ENCODE data around the gene NDUFAF7. TPM values are rescaled to one million over a fixed set of nuclear protein-coding genes. Genes with fewer than 3 reads are reported as not detected.

The NDUFAF7 gene
- total and polyA plus RNA-seq, 2 of the 13 experiments (the other 11 are each of a cell fraction or from before 2014, with no cell fraction given): 27.0 to 40.8 TPM

DNA sequence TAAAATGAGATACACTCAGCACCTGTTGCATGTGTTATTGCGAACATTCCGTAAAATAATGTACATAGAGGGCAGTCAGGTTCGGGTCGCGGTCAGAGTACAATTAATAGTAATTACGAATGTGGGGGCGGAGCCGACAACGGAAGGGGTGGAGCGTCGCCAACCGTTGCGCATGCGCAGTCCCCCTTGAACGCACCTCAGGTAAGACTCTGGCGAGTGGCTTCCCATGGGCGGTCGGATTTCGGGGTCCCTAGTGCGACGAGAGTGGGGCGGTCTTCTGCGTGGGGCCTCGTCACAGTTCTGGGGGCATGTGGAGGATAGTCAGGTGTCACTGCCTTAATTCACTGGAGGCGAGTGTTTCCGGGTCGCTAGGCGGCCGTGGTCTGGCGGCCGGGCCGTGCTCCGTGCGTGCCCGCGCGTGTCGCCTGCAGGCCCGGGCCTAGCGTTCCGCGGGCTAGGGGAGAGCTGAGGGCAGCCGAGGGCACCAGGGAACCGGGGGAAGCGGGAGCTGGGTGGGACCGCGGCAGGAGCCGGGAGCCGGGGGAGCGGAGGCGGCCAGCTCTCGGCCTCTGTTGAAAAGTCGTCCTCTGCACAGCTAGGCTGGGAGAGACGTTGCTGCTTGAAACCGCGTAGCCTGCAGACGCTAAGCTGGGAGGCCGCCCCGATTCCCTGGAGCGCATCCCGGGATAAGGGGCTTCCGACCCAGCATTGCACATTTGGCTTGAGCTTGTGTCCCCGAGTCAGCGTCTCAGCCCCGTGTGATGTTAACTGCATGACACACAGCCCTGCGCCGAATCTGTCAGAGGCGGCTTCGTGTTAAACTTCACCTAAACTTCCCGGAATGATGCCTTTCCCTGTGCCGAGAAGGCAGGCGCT lies 34.9 kb upstream of the NDUFAF7 start, which contains the start of gene CEBPZOS (continued):
- TF ChIP-seq, protein P1, sequence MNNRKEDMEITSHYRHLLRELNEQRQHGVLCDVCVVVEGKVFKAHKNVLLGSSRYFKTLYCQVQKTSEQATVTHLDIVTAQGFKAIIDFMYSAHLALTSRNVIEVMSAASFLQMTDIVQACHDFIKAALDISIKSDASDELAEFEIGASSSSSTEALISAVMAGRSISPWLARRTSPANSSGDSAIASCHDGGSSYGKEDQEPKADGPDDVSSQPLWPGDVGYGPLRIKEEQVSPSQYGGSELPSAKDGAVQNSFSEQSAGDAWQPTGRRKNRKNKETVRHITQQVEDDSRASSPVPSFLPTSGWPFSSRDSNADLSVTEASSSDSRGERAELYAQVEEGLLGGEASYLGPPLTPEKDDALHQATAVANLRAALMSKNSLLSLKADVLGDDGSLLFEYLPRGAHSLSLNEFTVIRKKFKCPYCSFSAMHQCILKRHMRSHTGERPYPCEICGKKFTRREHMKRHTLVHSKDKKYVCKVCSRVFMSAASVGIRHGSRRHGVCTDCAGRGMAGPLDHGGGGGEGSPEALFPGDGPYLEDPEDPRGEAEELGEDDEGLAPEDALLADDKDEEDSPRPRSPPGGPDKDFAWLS (CRISPR knock-in tag; IDR thresholded peaks at IDR 0.05; ENCODE audit: borderline replicate concordance): 0 out of 2 replicates have a peak, but pooled peaks have one; percentile 59
- peak; percentile 98 for TF ChIP-seq ZFAT (CRISPR knock-in tag; conservative IDR thresholded peaks at IDR 0.05)
- TF ChIP-seq, protein P2, sequence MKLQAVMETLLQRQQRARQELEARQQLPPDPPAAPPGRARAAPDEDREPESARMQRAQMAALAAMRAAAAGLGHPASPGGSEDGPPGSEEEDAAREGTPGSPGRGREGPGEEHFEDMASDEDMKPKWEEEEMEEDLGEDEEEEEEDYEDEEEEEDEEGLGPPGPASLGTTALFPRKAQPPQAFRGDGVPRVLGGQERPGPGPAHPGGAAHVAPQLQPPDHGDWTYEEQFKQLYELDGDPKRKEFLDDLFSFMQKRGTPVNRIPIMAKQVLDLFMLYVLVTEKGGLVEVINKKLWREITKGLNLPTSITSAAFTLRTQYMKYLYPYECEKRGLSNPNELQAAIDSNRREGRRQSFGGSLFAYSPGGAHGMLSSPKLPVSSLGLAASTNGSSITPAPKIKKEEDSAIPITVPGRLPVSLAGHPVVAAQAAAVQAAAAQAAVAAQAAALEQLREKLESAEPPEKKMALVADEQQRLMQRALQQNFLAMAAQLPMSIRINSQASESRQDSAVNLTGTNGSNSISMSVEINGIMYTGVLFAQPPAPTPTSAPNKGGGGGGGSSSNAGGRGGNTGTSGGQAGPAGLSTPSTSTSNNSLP (IDR thresholded peaks at IDR 0.05; ENCODE audit: low read depth, low read length): peak; percentile 96
- peak; percentile 67; the same call in 1 of the 2 replicates for TF ChIP-seq ZNF773 (CRISPR knock-in tag; IDR thresholded peaks at IDR 0.05; ENCODE audit: borderline replicate concordance)
- TF ChIP-seq HIVEP1 (CRISPR knock-in tag; IDR thresholded peaks at IDR 0.05): peak; percentile 67
- no peak for TF ChIP-seq PAF1 (CRISPR knock-in tag; IDR thresholded peaks at IDR 0.05)
- peak; percentile 76 for TF ChIP-seq GATAD1 (CRISPR knock-in tag; IDR thresholded peaks at IDR 0.05)
- TF ChIP-seq, protein P3, sequence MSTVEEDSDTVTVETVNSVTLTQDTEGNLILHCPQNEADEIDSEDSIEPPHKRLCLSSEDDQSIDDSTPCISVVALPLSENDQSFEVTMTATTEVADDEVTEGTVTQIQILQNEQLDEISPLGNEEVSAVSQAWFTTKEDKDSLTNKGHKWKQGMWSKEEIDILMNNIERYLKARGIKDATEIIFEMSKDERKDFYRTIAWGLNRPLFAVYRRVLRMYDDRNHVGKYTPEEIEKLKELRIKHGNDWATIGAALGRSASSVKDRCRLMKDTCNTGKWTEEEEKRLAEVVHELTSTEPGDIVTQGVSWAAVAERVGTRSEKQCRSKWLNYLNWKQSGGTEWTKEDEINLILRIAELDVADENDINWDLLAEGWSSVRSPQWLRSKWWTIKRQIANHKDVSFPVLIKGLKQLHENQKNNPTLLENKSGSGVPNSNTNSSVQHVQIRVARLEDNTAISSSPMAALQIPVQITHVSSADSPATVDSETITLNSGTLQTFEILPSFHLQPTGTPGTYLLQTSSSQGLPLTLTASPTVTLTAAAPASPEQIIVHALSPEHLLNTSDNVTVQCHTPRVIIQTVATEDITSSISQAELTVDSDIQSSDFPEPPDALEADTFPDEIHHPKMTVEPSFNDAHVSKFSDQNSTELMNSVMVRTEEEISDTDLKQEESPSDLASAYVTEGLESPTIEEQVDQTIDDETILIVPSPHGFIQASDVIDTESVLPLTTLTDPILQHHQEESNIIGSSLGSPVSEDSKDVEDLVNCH (CRISPR knock-in tag; IDR thresholded peaks at IDR 0.05): no peak
- TF ChIP-seq SALL1 (CRISPR knock-in tag; IDR thresholded peaks at IDR 0.05): peak; percentile 92
- TF ChIP-seq ZNF274 (CRISPR knock-in tag; IDR thresholded peaks at IDR 0.05): peak; percentile 96
- TF ChIP-seq DR1 (CRISPR knock-in tag; IDR thresholded peaks at IDR 0.05): peak; percentile 75
- TF ChIP-seq PHB2 (IDR thresholded peaks at IDR 0.05; ENCODE audit: partially characterized antibody): no peak
- TF ChIP-seq ZNF703 (CRISPR knock-in tag; IDR thresholded peaks at IDR 0.05; ENCODE audit: borderline replicate concordance): 0 out of 2 replicates have a peak, but pooled peaks have one; percentile 78
- TF ChIP-seq SNRNP70 (IDR thresholded peaks at IDR 0.05; ENCODE audit: low read depth, low read length): no peak
- TF ChIP-seq, protein P4, sequence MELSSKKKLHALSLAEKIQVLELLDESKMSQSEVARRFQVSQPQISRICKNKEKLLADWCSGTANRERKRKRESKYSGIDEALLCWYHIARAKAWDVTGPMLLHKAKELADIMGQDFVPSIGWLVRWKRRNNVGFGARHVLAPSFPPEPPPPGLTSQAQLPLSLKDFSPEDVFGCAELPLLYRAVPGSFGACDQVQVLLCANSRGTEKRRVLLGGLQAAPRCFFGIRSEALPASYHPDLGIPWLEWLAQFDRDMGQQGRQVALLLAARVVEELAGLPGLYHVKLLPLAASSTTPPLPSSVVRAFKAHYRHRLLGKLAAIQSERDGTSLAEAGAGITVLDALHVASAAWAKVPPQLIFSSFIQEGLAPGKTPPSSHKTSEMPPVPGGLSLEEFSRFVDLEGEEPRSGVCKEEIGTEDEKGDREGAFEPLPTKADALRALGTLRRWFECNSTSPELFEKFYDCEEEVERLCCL (CRISPR knock-in tag; IDR thresholded peaks at IDR 0.05; ENCODE audit: borderline replicate concordance): peak; percentile 99
- TF ChIP-seq ZKSCAN8 (CRISPR knock-in tag; IDR thresholded peaks at IDR 0.05; ENCODE audit: borderline replicate concordance): peak; percentile 15; the same call in 1 of the 2 replicates
- peak; percentile 68; the same call in 1 of the 2 replicates for TF ChIP-seq GATA4 (IDR thresholded peaks at IDR 0.05; ENCODE audit: borderline replicate concordance, low read depth)
- TF ChIP-seq, protein P5, sequence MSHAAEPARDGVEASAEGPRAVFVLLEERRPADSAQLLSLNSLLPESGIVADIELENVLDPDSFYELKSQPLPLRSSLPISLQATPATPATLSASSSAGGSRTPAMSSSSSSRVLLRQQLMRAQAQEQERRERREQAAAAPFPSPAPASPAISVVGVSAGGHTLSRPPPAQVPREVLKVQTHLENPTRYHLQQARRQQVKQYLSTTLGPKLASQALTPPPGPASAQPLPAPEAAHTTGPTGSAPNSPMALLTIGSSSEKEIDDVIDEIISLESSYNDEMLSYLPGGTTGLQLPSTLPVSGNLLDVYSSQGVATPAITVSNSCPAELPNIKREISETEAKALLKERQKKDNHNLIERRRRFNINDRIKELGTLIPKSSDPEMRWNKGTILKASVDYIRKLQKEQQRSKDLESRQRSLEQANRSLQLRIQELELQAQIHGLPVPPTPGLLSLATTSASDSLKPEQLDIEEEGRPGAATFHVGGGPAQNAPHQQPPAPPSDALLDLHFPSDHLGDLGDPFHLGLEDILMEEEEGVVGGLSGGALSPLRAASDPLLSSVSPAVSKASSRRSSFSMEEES (CRISPR knock-in tag; IDR thresholded peaks at IDR 0.05): peak; percentile 75; the same call in 1 of the 2 replicates
- TF ChIP-seq ATF1 (CRISPR knock-in tag; IDR thresholded peaks at IDR 0.05): no peak
- peak; percentile 93 for TF ChIP-seq ZNF543 (CRISPR knock-in tag; IDR thresholded peaks at IDR 0.05)
